Kidney tubule cell (primary cell): Measurements from ENCODE around the gene RASAL3.
A peak's percentile ranks its signal among the peaks of the same experiment; 100 is the strongest.
"Not testable (repeated sequence)": the region's sequence is repeated elsewhere in the genome, so short reads cannot be mapped to it uniquely, and the experiment has no call there.

ENCODE experiments used
- DNase-seq: peaks from one replicate; pipeline ENCODE4 v3.0.0-alpha.2; 2018; ENCODE audit warnings: low spot score

The RASAL3 gene

DNA sequence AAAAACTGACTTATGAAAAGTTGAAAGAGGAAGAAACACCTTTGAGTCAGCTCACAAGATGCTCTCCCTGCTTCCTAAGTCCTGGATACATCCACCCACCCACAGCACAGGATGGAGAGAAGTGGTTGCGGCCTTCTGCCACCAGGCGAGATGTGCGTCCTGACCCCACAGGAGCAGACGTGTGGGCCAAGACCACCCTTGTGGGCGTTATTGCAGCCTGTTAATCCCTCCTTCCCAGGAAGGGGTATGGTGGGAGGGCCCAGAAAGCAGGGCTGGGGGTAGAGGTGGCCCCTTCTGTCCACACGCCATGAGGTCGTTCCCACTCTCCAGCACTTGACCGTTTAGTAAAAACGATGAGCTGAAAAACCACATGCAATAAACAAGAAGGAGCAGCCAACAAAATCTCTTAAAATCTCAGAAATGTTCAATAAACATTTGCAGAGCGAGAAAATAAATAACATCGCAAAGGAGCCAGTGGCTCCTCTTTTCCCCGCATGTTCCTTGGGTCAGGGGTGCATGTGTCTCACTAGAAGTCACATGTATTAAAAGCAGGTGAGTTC, 43.1 kb downstream of the RASAL3 start:
- no peak for DNase-seq

DNA sequence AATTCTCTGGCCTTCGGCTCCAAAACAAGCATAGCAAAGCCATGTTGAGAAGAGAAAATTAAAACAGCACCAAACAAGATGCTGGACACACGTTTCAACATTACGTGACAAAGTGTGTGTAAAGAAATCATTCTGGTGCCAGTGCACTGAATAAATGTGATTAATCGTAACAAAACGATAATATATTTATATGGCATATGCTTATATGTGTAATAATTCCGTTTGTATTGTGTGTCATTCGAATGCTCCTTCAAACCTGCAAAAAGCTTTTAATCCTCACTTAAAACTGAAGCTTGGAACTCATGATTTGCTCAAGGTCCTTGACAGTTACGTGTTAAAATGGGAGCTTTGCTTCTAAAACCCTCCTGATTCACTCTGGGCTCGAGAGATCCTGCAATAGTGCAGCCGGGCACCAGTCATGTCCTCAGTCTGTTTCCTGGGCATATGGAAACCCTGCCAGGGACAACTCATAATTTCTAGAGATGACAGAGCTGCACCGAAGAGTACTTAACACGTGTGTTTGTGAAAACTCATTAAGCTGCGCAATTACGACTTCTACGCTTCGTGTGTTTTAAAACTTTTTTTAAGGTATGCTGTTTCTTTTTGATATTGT, 44.8 kb downstream of the RASAL3 start:
- DNase-seq: peak; percentile 16

- peak; percentile 100 for DNase-seq
Observed at GRCh38 chr19:15418579-15419412, 45.5 kb downstream of the RASAL3 start, which contains the start of gene AKAP8L. Gene AKAP8L (minus strand): TSS chr19:15418988. CDS start chr19:15418923, 65 bp downstream.

DNA sequence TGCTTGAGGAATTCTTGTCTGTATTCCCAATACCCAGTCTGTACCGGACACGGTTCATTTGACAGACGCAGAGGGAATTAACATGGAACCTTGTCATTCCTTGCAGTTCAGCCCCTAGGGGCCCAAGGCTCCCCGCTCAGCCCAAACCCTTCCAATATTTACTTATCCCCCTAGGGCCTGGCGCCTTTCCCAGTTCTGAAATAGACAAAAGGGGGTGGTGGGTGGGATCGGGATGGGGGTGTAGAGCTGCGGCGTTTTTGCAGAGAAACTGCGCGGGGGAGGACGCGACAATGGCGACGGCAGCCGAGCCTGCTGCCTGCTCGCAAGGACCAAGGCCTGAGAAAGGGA, 46.1 kb downstream of the RASAL3 start:
- DNase-seq: peak; percentile 40

GRCh38 chr19:15417699-15418098, 46.6 kb downstream of the RASAL3 start:
- DNase-seq: peak; percentile 37

- DNase-seq: no peak
Observed at GRCh38 chr19:15412832-15413231, 51.5 kb downstream of the RASAL3 start.

- not testable (repeated sequence) for DNase-seq
Observed at GRCh38 chr19:15411351-15411750, 53.0 kb downstream of the RASAL3 start.

- peak; percentile 76 for DNase-seq
Observed at GRCh38 chr19:15404780-15405211, 59.5 kb downstream of the RASAL3 start.

- no peak for DNase-seq
Observed at GRCh38 chr19:15404097-15404779, 60.1 kb downstream of the RASAL3 start.

DNA sequence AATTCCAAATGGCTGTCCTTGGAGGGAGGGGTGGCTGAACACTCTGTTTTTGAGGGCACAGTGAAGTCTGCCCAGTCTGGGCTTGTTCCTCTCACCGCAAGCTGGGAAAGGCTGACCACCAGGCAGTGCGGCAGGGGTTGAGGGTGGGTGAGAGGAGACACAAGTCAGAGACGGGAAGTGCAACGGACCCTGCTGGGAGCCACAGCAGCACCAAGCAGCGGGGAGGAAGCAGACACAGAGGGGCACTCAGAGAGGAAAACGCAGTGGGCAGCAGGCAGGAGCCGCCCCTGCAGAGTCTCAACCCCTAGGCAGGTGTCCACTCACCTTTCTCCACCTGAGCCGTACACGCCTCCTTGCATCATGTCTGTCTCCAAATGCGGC, 61.2 kb downstream of the RASAL3 start:
- no peak for DNase-seq

- DNase-seq: no peak
Observed at GRCh38 chr19:15402411-15403150, 61.8 kb downstream of the RASAL3 start.
